Ovary (tissue), 3 donors: Measurements from ENCODE around the gene IL31.
"Not testable (repeated sequence)": the region's sequence is repeated elsewhere in the genome, so short reads cannot be mapped to it uniquely, and the experiment has no call there.

Experiments
- EP300 ChIP-seq: sonication (generic); formaldehyde crosslinking; IDR thresholded peaks from one replicate; pipeline ENCODE4 v1.6.1; 2017; ENCODE audit warnings: antibody characterized with exemption
- POLR2A ChIP-seq: fragments of 450-650 bp; IDR thresholded peaks from one replicate; pipeline ENCODE4 v1.6.1; 2017; ENCODE audit warnings: antibody characterized with exemption, mild to moderate bottlenecking, moderate library complexity
- TF ChIP-seq, protein P1 (sequence below), 3 donors: fragments of 450-650 bp in 2 of 3; fragments of 200-600 bp in 1 of 3; IDR thresholded peaks; one replicate each; pipeline versions ENCODE4 v1.5.1 to v1.8.0; 2016 to 2022; ENCODE audit warnings: antibody characterized with exemption in 3 of 3, mild to moderate bottlenecking in 1 of 3
- donor health status: DM: no; HTN: no; CAD: no.

DNA sequence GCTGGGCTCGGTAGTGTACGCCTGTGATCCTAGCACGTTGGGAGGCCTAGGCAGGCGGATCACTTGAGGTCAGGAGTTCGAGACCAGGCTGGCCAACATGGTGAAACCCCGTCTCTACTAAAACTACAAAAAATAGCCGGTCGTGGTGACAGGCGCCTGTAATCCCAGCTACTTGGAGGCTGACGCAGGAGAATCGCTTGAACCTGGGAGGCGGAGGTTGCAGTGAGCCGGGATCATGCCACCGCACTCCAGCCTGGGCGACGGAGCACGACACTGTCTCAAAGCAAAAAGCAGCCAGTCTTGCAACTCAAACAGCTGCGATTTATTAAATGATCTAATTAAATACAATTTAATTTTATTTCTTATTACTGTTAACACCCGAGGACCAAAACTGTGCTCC is 28.8 kb upstream of the IL31 start:
- TF ChIP-seq, protein P1, sequence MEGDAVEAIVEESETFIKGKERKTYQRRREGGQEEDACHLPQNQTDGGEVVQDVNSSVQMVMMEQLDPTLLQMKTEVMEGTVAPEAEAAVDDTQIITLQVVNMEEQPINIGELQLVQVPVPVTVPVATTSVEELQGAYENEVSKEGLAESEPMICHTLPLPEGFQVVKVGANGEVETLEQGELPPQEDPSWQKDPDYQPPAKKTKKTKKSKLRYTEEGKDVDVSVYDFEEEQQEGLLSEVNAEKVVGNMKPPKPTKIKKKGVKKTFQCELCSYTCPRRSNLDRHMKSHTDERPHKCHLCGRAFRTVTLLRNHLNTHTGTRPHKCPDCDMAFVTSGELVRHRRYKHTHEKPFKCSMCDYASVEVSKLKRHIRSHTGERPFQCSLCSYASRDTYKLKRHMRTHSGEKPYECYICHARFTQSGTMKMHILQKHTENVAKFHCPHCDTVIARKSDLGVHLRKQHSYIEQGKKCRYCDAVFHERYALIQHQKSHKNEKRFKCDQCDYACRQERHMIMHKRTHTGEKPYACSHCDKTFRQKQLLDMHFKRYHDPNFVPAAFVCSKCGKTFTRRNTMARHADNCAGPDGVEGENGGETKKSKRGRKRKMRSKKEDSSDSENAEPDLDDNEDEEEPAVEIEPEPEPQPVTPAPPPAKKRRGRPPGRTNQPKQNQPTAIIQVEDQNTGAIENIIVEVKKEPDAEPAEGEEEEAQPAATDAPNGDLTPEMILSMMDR (IDR thresholded peaks at IDR 0.05) = not testable (repeated sequence)
- not testable (repeated sequence) for TF ChIP-seq POLR2A, EP300
